GM12892 (cell line): ENCODE data around the gene DBN1.
A peak's percentile ranks its signal among the peaks of the same experiment; 100 is the strongest.

Experiments used
- POLR2A ChIP-seq: IDR thresholded peaks from 2 replicates; pipeline ENCODE4 v1.6.1; 2011; ENCODE audit warnings: low read depth, low read length, control low read depth
- POLR2AphosphoS5 ChIP-seq: IDR thresholded peaks from 2 replicates; pipeline ENCODE4 v1.6.1; 2011; ENCODE audit warnings: low read depth, low read length, control low read depth
- TAF1 ChIP-seq: IDR thresholded peaks from 2 replicates; pipeline ENCODE4 v1.6.1; 2011; ENCODE audit warnings: low read depth, mild to moderate bottlenecking, control low read depth, low read length, borderline replicate concordance

- TF ChIP-seq POLR2A: peak; percentile 94
- peak; percentile 67; the same call in 1 of the 2 replicates for TF ChIP-seq TAF1
- peak; percentile 53 for TF ChIP-seq POLR2AphosphoS5
These were observed 47.5 kb downstream of the DBN1 start for GRCh38 chr5:177425801-177426565.
